ENCODE results near the gene KMT2E. TPM values are rescaled to one million over a fixed set of nuclear protein-coding genes. Genes with fewer than 3 reads are reported as not detected.

KMT2E gene
- total RNA-seq, 1 experiment from 2014 or later: 38.2 TPM

GRCh38 chr7:105127179-105127578 lies 113.2 kb downstream of the KMT2E start:
- Histone ChIP-seq H2AFZ (ENCODE audit: low read length) (no peak overlapping the region), H4K20me1 (ENCODE audit: control insufficient read depth, insufficient read depth, insufficient read length) (no peaks in the 10 kb centered on the region), H2AK5ac (ENCODE audit: insufficient read length, low read length) (no peak overlapping the region), H3K4me1 (ENCODE audit: insufficient read depth, low read length) (no peaks in the 10 kb centered on the region), H2BK12ac (ENCODE audit: insufficient read length, low read depth, low read length) (no peak overlapping the region), H3T11ph (ENCODE audit: low read length) (no peak overlapping the region), H2BK15ac (ENCODE audit: low read depth, low read length) (no peak overlapping the region), H3K4ac (ENCODE audit: low read depth, low read length) (no peak overlapping the region), H3K23ac (ENCODE audit: insufficient read length, low read depth, low read length) (no peak overlapping the region), H2BK5ac (ENCODE audit: insufficient read length, low read length) (no peak overlapping the region), H4K91ac (ENCODE audit: insufficient read length, low read depth, low read length) (no peak overlapping the region), H3K23me2 (ENCODE audit: insufficient read length, low read depth, low read length, poor library complexity, severe bottlenecking) (no peaks in the 10 kb centered on the region), H3K18ac (ENCODE audit: insufficient read length, low read depth, low read length) (no peak overlapping the region), H3K4me2 (ENCODE audit: insufficient read depth, insufficient read length, low read length) (no peak overlapping the region), H3K79me1 (ENCODE audit: insufficient read depth, low read depth, low read length, poor library complexity, severe bottlenecking) (no peaks in the 10 kb centered on the region), H3K9me3 (ENCODE audit: control insufficient read depth, low read depth, low read length) (no peaks in the 10 kb centered on the region), H4K5ac (ENCODE audit: insufficient read length, low read depth, low read length) (no peak overlapping the region), H3K27ac (ENCODE audit: insufficient read length, low read depth, low read length) (no peak overlapping the region), H4K8ac (replicated peaks; ENCODE audit: insufficient read length, low read depth, low read length) (no peak overlapping the region), H3K14ac (ENCODE audit: insufficient read depth, low read length) (no peak overlapping the region), H3K56ac (ENCODE audit: insufficient read length, low read depth, low read length) (no peak overlapping the region), H2BK120ac (ENCODE audit: low read depth, low read length, poor library complexity, severe bottlenecking) (no peak overlapping the region), H3K9ac (ENCODE audit: extremely low read depth, insufficient read length, low read length) (no peak overlapping the region), H3K27me3 (ENCODE audit: insufficient read depth, low read length) (no peaks in the 10 kb centered on the region), H3K79me2 (ENCODE audit: insufficient read depth, low read length) (no peaks in the 10 kb centered on the region), H2BK20ac (ENCODE audit: low read depth, low read length, poor library complexity, severe bottlenecking) (no peak overlapping the region)
- Mint-ChIP-seq H3K27me3 (ENCODE audit: low read depth) (no peaks in the 10 kb centered on the region; the same call in 1 of the 2 replicates), H3K4me3 (no peak overlapping the region), H3K4me1 (peaks cover 18 to 25% of the 10 kb centered on the region in 2 experiments; a peak in 3 of 4 replicates), H3K36me3 (ENCODE audit: insufficient read depth in 1 of 3, low read depth in 3 of 3) (peaks cover 4 to 30% (median 15%) of the 10 kb centered on the region in 3 experiments; a peak in 6 of 7 replicates), H3K27ac (peak overlapping the region in 1 of 3 experiments; percentile 65; a peak in 1 of 7 replicates), H3K9me3 (no peaks in the 10 kb centered on the region)
- WGBS (ENCODE audit: extremely low coverage, insufficient read length, low lambda C conversion rate): no CpG with 5 or more reads among the region's 8 CpGs
- TF ChIP-seq, protein P1, sequence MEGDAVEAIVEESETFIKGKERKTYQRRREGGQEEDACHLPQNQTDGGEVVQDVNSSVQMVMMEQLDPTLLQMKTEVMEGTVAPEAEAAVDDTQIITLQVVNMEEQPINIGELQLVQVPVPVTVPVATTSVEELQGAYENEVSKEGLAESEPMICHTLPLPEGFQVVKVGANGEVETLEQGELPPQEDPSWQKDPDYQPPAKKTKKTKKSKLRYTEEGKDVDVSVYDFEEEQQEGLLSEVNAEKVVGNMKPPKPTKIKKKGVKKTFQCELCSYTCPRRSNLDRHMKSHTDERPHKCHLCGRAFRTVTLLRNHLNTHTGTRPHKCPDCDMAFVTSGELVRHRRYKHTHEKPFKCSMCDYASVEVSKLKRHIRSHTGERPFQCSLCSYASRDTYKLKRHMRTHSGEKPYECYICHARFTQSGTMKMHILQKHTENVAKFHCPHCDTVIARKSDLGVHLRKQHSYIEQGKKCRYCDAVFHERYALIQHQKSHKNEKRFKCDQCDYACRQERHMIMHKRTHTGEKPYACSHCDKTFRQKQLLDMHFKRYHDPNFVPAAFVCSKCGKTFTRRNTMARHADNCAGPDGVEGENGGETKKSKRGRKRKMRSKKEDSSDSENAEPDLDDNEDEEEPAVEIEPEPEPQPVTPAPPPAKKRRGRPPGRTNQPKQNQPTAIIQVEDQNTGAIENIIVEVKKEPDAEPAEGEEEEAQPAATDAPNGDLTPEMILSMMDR (conservative IDR thresholded peaks at IDR 0.05): no peak
- DNase-seq: no peak
